Type B pancreatic cell (in vitro differentiated cells): ENCODE measurements around the gene HOXA5. TPM values are rescaled to one million over a fixed set of nuclear protein-coding genes. Genes with fewer than 3 reads are reported as not detected.

Experiments used
- DNase-seq: peaks from one replicate; pipeline ENCODE4 v3.0.0; 2021; ENCODE audit warnings: mixed read lengths; ENCODE audit not compliant: unreplicated experiment; ENCODE audit errors: extremely low spot score
- H3K27ac Mint-ChIP-seq: 2 replicates; pipeline ENCODE4 v1.8.0; 2021; ENCODE audit warnings: mild to moderate bottlenecking, mixed read lengths
- H3K27me3 Mint-ChIP-seq: 2 replicates; pipeline ENCODE4 v1.8.0; 2021; ENCODE audit warnings: mixed read lengths
- H3K36me3 Mint-ChIP-seq: 2 replicates; pipeline ENCODE4 v1.8.0; 2021; ENCODE audit warnings: mixed read lengths
- H3K4me1 Mint-ChIP-seq: one replicate; pipeline ENCODE4 v1.8.0; 2021; ENCODE audit warnings: mixed read lengths; ENCODE audit not compliant: unreplicated experiment
- H3K4me3 Mint-ChIP-seq: 2 replicates; pipeline ENCODE4 v1.8.0; 2021; ENCODE audit warnings: mild to moderate bottlenecking, mixed read lengths
- H3K9me3 Mint-ChIP-seq: 2 replicates; pipeline ENCODE4 v1.8.0; 2021; ENCODE audit warnings: mixed read lengths
- CTCF ChIP-seq: fragments of 200-600 bp; sonication (generic); conservative IDR thresholded peaks from 2 replicates; pipeline ENCODE4 v1.5.0; 2021; ENCODE audit warnings: antibody characterized with exemption, mild to moderate bottlenecking
- total RNA-seq: library from RNA; stranded (reverse); gene quantifications from 2 replicates; pipeline ENCODE4 v1.2.1, GENCODE V29; 2021; ENCODE audit warnings: low replicate concordance

The HOXA5 gene
- total RNA-seq, 1 donor from 2014 or later: 77.7 TPM

GRCh38 chr7:27154901-27155815 lies 11.7 kb upstream of the HOXA5 start:
- peaks cover 28% of the 10 kb centered on the region for H3K4me1 Mint-ChIP-seq
- H3K27me3 Mint-ChIP-seq: peaks cover 96% of the 10 kb centered on the region
- no peak for TF ChIP-seq CTCF
- H3K9me3 Mint-ChIP-seq: peaks cover 5% of the 10 kb centered on the region
- peak; percentile 70 for DNase-seq
- peak overlapping the region; percentile 72 for H3K27ac Mint-ChIP-seq
- H3K36me3 Mint-ChIP-seq: peaks cover 13% of the 10 kb centered on the region
- peak overlapping the region; percentile 94 for H3K4me3 Mint-ChIP-seq

GRCh38 chr7:27154369-27154768 lies 10.9 kb upstream of the HOXA5 start:
- no peak overlapping the region for H3K27ac Mint-ChIP-seq
- peaks cover 92% of the 10 kb centered on the region for H3K27me3 Mint-ChIP-seq
- DNase-seq: peak; percentile 39
- TF ChIP-seq CTCF: no peak
- H3K4me3 Mint-ChIP-seq: peak overlapping the region; percentile 94
- peaks cover 5% of the 10 kb centered on the region for H3K9me3 Mint-ChIP-seq
- H3K36me3 Mint-ChIP-seq: peaks cover 13% of the 10 kb centered on the region
- H3K4me1 Mint-ChIP-seq: peaks cover 28% of the 10 kb centered on the region

- peak; percentile 57 for DNase-seq
- TF ChIP-seq CTCF: no peak
- Mint-ChIP-seq H3K4me1 (peaks cover 29% of the 10 kb centered on the region), H3K27me3 (peaks cover 89% of the 10 kb centered on the region), H3K36me3 (peaks cover 13% of the 10 kb centered on the region), H3K9me3 (peaks cover 5% of the 10 kb centered on the region), H3K4me3 (peak overlapping the region; percentile 47), H3K27ac (no peak overlapping the region)
Observed at GRCh38 chr7:27153526-27153925, 10.0 kb upstream of the HOXA5 start.

GRCh38 chr7:27152816-27153442 lies 9.4 kb upstream of the HOXA5 start:
- Mint-ChIP-seq H3K9me3 (no peaks in the 10 kb centered on the region), H3K36me3 (peaks cover 10% of the 10 kb centered on the region), H3K27ac (no peak overlapping the region), H3K4me1 (peaks cover 30% of the 10 kb centered on the region), H3K4me3 (peak overlapping the region; percentile 91), H3K27me3 (peaks cover 89% of the 10 kb centered on the region)
- no peak for TF ChIP-seq CTCF
- DNase-seq: no peak

- Mint-ChIP-seq H3K27ac (peak within 1 kb of the TSS; percentile 65), H3K4me3 (peak within 1 kb of the TSS; percentile 91), H3K4me1 (peaks cover 27% of the 10 kb centered on the region), H3K9me3 (no peaks in the 10 kb centered on the region), H3K27me3 (peaks cover 86% of the 10 kb centered on the region), H3K36me3 (peaks cover 10% of the 10 kb centered on the region)
- no peak for TF ChIP-seq CTCF
- peak; percentile 68 for DNase-seq
Observed at GRCh38 chr7:27151931-27152815, 8.7 kb upstream of the HOXA5 start, which contains the start of gene HOXA3. Gene HOXA3 (minus strand): TSS chr7:27152583. CDS start chr7:27110640, 41,943 bp downstream.
